ENCODE results near the gene RNF182. TPM values are rescaled to one million over a fixed set of nuclear protein-coding genes. Genes with fewer than 3 reads are reported as not detected.

RNF182 gene
- total and polyA plus RNA-seq, 9 of the 15 experiments (the other 6 are each of a cell fraction or from before 2014, with no cell fraction given) = 12.8 to 22.8 (median 17.5) TPM

DNA sequence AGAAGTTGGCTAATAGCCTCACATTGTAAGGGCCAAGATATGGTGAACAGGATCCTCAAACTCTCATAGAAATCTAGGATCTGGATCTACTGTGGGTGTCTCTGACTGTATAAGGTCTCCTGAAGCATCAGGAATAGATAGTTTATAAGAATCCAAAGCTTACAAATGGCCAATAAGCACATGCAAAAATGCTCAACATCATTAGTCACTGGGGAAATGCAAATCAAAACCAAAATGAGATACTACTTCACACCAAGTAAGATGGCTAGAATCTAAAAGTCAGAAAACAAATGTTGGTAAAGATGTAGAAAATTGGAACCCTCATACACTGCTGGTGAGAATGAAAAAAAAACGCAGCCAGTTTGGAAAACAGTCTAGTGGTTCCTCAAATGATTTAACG lies 14.3 kb upstream of the RNF182 start:
- 80% methylated on average over 2 of the region's 2 CpGs for WGBS (ENCODE audit: insufficient coverage, low coverage, missing lambda C conversion rate)
- FAIRE-seq (no peak), ATAC-seq (no peak), DNase-seq (ENCODE audit: extremely low read depth in 1 of 4, low spot score in 3 of 4) (no peak)
- H3K4me2 ChIP-seq (ENCODE audit: insufficient read depth, low read length) = no peak overlapping the region
- no peak overlapping the region for H3K4me3 ChIP-seq
- no TSS peak for BruUV-seq (replicated peaks)
- ChIA-PET POLR2A (interaction anchor here (0.7 to 1.8 kb wide), 3 partner anchors 9 to 906 kb away, joined by 3 to 4 read pairs (median 4); no protein-coding TSS in a partner anchor), CTCF (ENCODE audit: low intra/inter-chr PET ratio) (interaction anchor here (1.4 to 3.4 kb wide), 3 partner anchors 136 to 157 kb away, joined by 7 to 34 read pairs (median 20); no protein-coding TSS in a partner anchor)
- no peaks in the 10 kb centered on the region for H4K20me1 ChIP-seq (replicated peaks; ENCODE audit: control insufficient read depth, insufficient read depth, low read length)
- H3K9ac ChIP-seq (ENCODE audit: insufficient read depth in 1 of 2, low read depth in 2 of 2, low read length in 2 of 2) = no peak overlapping the region
- H3K27ac ChIP-seq (ENCODE audit: extremely low read depth, low read depth, low read length) = no peak overlapping the region
- H3K4me1 ChIP-seq (replicated peaks in 1 of 2; ENCODE audit: control insufficient read depth in 2 of 2, insufficient read depth in 2 of 2, low read length in 2 of 2) = peaks cover 16 to 33% of the 10 kb centered on the region in 2 experiments; a peak in 4 of 5 replicates
- no peaks in the 10 kb centered on the region for H3K27me3 ChIP-seq (ENCODE audit: control insufficient read depth in 2 of 2, insufficient read depth in 2 of 2, low read length in 2 of 2)
- in situ Hi-C loops (cut with MboI) = loop anchor here (5.0 kb wide), 1 partner anchor 152 kb away; no protein-coding TSS in a partner anchor
- TF ChIP-seq TAF7 (tag; IDR thresholded peaks at IDR 0.05) (no peak), ZNF184 (CRISPR knock-in tag; IDR thresholded peaks at IDR 0.05) (no peak), ZNF431 (CRISPR knock-in tag; IDR thresholded peaks at IDR 0.05) (no peak), NCOA6 (IDR thresholded peaks at IDR 0.05) (no peak), MEF2D (tag; conservative IDR thresholded peaks at IDR 0.05; ENCODE audit: low read depth) (no peak), DPF2 (IDR thresholded peaks at IDR 0.05) (no peak), KAT2B (IDR thresholded peaks at IDR 0.05; ENCODE audit: low read depth, low read length) (no peak), SNRNP70 (optimal IDR thresholded peaks at IDR 0.05; ENCODE audit: low read depth, low read length) (no peak), FOS (IDR thresholded peaks at IDR 0.05; ENCODE audit: extremely low read depth, insufficient read length) (no peak), ZNF354B (CRISPR knock-in tag; IDR thresholded peaks at IDR 0.05) (no peak), ILK (tag; IDR thresholded peaks at IDR 0.05; ENCODE audit: borderline replicate concordance, low read depth) (no peak), ASH1L (IDR thresholded peaks at IDR 0.05; ENCODE audit: borderline replicate concordance, low read depth, partially characterized antibody) (no peak), BHLHE40 (IDR thresholded peaks at IDR 0.05; ENCODE audit: low read length) (no peak), IFI16 (CRISPR knock-in tag; IDR thresholded peaks at IDR 0.05) (no peak), SMARCE1 (IDR thresholded peaks at IDR 0.05) (no peak), ZNF780A (CRISPR knock-in tag; IDR thresholded peaks at IDR 0.05) (no peak)
- TF ChIP-seq, protein P1, sequence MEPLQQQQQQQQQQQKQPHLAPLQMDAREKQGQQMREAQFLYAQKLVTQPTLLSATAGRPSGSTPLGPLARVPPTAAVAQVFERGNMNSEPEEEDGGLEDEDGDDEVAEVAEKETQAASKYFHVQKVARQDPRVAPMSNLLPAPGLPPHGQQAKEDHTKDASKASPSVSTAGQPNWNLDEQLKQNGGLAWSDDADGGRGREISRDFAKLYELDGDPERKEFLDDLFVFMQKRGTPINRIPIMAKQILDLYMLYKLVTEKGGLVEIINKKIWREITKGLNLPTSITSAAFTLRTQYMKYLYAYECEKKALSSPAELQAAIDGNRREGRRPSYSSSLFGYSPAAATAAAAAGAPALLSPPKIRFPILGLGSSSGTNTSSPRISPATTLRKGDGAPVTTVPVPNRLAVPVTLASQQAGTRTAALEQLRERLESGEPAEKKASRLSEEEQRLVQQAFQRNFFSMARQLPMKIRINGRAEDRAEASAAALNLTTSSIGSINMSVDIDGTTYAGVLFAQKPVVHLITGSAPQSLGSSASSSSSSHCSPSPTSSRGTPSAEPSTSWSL (CRISPR knock-in tag; IDR thresholded peaks at IDR 0.05; ENCODE audit: borderline replicate concordance) = no peak
- no peaks in the 10 kb centered on the region for H3K36me3 ChIP-seq (ENCODE audit: control insufficient read depth, insufficient read depth, low read length)
- H2AFZ ChIP-seq (ENCODE audit: low read depth, low read length) = no peak overlapping the region
- no peaks in the 10 kb centered on the region for H3K9me1 ChIP-seq (ENCODE audit: control insufficient read depth, insufficient read depth, low read length)
- intact Hi-C loops (cut with micrococcal nuclease) = no loop called here
- H3K9me3 ChIP-seq (replicated peaks; ENCODE audit: control insufficient read depth, insufficient read depth, low read depth, low read length) = no peaks in the 10 kb centered on the region
- H3K79me2 ChIP-seq (ENCODE audit: control insufficient read depth, insufficient read depth, low read length) = no peaks in the 10 kb centered on the region
